Duodenal mucosa (tissue), 2 donors: ENCODE data around the gene DNAH17.

Experiments
- H3K27ac ChIP-seq: one replicate; pipeline ENCODE4 v1.7.0; 2013; ENCODE audit warnings: low read depth, low read length
- H3K27me3 ChIP-seq, 2 donors: one replicate each; pipeline ENCODE4 v1.7.0; 2013; ENCODE audit warnings: low read length in 2 of 2, control low read depth in 1 of 2; ENCODE audit not compliant: insufficient read depth in 2 of 2, control insufficient read depth in 1 of 2
- H3K36me3 ChIP-seq, 2 donors: one replicate each; pipeline ENCODE4 v1.7.0; 2013; ENCODE audit warnings: low read length in 2 of 2, control low read depth in 1 of 2; ENCODE audit not compliant: insufficient read depth in 2 of 2, control insufficient read depth in 1 of 2
- H3K4me1 ChIP-seq, 2 donors: one replicate each; pipeline ENCODE4 v1.7.0; 2013; ENCODE audit warnings: low read length in 2 of 2, control low read depth in 1 of 2; ENCODE audit not compliant: insufficient read depth in 2 of 2, control insufficient read depth in 1 of 2
- H3K4me3 ChIP-seq, 2 donors: one replicate each; pipeline ENCODE4 v1.7.0; 2013; ENCODE audit warnings: low read length in 2 of 2, low read depth in 1 of 2
- H3K9ac ChIP-seq, 2 donors: one replicate each; pipeline ENCODE4 v1.7.0; 2013; ENCODE audit warnings: low read length in 2 of 2, low read depth in 1 of 2
- H3K9me3 ChIP-seq, 2 donors: one replicate each; pipeline ENCODE4 v1.7.0; 2013; ENCODE audit warnings: low read length in 2 of 2, control low read depth in 1 of 2; ENCODE audit not compliant: control insufficient read depth in 1 of 2

The DNAH17 gene

GRCh38 chr17:78478757-78479297 is 98.4 kb downstream of the DNAH17 start:
- Histone ChIP-seq H3K36me3 (no peaks in the 10 kb centered on the region), H3K27ac (no peak overlapping the region), H3K4me1 (no peaks in the 10 kb centered on the region), H3K27me3 (peaks cover 0 to 3% of the 10 kb centered on the region in 2 donors), H3K9me3 (no peaks in the 10 kb centered on the region), H3K9ac (no peak overlapping the region), H3K4me3 (no peak overlapping the region)

- H3K9ac ChIP-seq: no peak overlapping the region
- peaks cover 0 to 3% of the 10 kb centered on the region in 2 donors for H3K27me3 ChIP-seq
- H3K27ac ChIP-seq: no peak overlapping the region
- no peak overlapping the region for H3K4me3 ChIP-seq
- H3K9me3 ChIP-seq: no peaks in the 10 kb centered on the region
- no peaks in the 10 kb centered on the region for H3K36me3 ChIP-seq
- no peaks in the 10 kb centered on the region for H3K4me1 ChIP-seq
These were observed 99.1 kb downstream of the DNAH17 start for GRCh38 chr17:78477913-78478756.

GRCh38 chr17:78476973-78477372 is 100.2 kb downstream of the DNAH17 start:
- no peak overlapping the region for H3K4me3 ChIP-seq
- peaks cover 0 to 3% of the 10 kb centered on the region in 2 donors for H3K27me3 ChIP-seq
- no peaks in the 10 kb centered on the region for H3K4me1 ChIP-seq
- no peaks in the 10 kb centered on the region for H3K36me3 ChIP-seq
- H3K9me3 ChIP-seq: no peaks in the 10 kb centered on the region
- no peak overlapping the region for H3K27ac ChIP-seq
- H3K9ac ChIP-seq: no peak overlapping the region

- no peaks in the 10 kb centered on the region for H3K36me3 ChIP-seq
- H3K4me1 ChIP-seq: no peaks in the 10 kb centered on the region
These were observed 101.0 kb downstream of the DNAH17 start for GRCh38 chr17:78476149-78476548.

GRCh38 chr17:78475211-78475610 is 102.0 kb downstream of the DNAH17 start:
- no peaks in the 10 kb centered on the region for H3K36me3 ChIP-seq
- no peaks in the 10 kb centered on the region for H3K9me3 ChIP-seq
- H3K4me1 ChIP-seq: no peaks in the 10 kb centered on the region
- H3K4me3 ChIP-seq: no peak overlapping the region
- H3K27ac ChIP-seq: no peak overlapping the region
- no peak overlapping the region for H3K9ac ChIP-seq
- H3K27me3 ChIP-seq: peaks cover 0 to 3% of the 10 kb centered on the region in 2 donors

More at GRCh38 chr17:78476149-78476548, 101.0 kb downstream of the DNAH17 start:
- no peak overlapping the region for H3K27ac ChIP-seq
- no peak overlapping the region for H3K4me3 ChIP-seq
- peaks cover 0 to 3% of the 10 kb centered on the region in 2 donors for H3K27me3 ChIP-seq
- no peak overlapping the region for H3K9ac ChIP-seq
- H3K9me3 ChIP-seq: no peaks in the 10 kb centered on the region

GRCh38 chr17:78474614-78475146 is 102.5 kb downstream of the DNAH17 start:
- peaks cover 0 to 3% of the 10 kb centered on the region in 2 donors for H3K27me3 ChIP-seq

GRCh38 chr17:78473951-78474613 is 103.1 kb downstream of the DNAH17 start:
- no peak overlapping the region for H3K9ac ChIP-seq
- H3K27ac ChIP-seq: no peak overlapping the region
- no peaks in the 10 kb centered on the region for H3K36me3 ChIP-seq
- no peak overlapping the region for H3K4me3 ChIP-seq
- H3K9me3 ChIP-seq: no peaks in the 10 kb centered on the region
- H3K27me3 ChIP-seq: peaks cover 0 to 3% of the 10 kb centered on the region in 2 donors
- no peaks in the 10 kb centered on the region for H3K4me1 ChIP-seq

More at GRCh38 chr17:78474614-78475146, 102.5 kb downstream of the DNAH17 start:
- no peaks in the 10 kb centered on the region for H3K36me3 ChIP-seq
- H3K4me1 ChIP-seq: no peaks in the 10 kb centered on the region
- no peak overlapping the region for H3K9ac ChIP-seq
- no peaks in the 10 kb centered on the region for H3K9me3 ChIP-seq
- H3K4me3 ChIP-seq: no peak overlapping the region
- no peak overlapping the region for H3K27ac ChIP-seq

- Histone ChIP-seq H3K27me3 (peaks cover 0 to 3% of the 10 kb centered on the region in 2 donors), H3K9me3 (no peaks in the 10 kb centered on the region), H3K36me3 (no peaks in the 10 kb centered on the region), H3K4me3 (no peak overlapping the region), H3K4me1 (no peaks in the 10 kb centered on the region), H3K9ac (no peak overlapping the region), H3K27ac (no peak overlapping the region)
These were observed 104.9 kb downstream of the DNAH17 start for GRCh38 chr17:78472035-78472905.

GRCh38 chr17:78471635-78472034 is 105.6 kb downstream of the DNAH17 start:
- no peak overlapping the region for H3K9ac ChIP-seq
- H3K4me1 ChIP-seq: no peaks in the 10 kb centered on the region
- H3K27ac ChIP-seq: no peak overlapping the region
- no peaks in the 10 kb centered on the region for H3K36me3 ChIP-seq
- H3K4me3 ChIP-seq: no peak overlapping the region
- H3K9me3 ChIP-seq: no peaks in the 10 kb centered on the region
- H3K27me3 ChIP-seq: peaks cover 0 to 3% of the 10 kb centered on the region in 2 donors
